Loucy (cell line): ENCODE measurements around the gene MYO1E.

Source experiments
- H2AFZ ChIP-seq: fragments of 200-600 bp; sonication (generic); 2 replicates; pipeline ENCODE4 v1.6.0; 2016; ENCODE audit warnings: antibody characterized with exemption, mild to moderate bottlenecking, low read length, moderate library complexity
- H3F3A ChIP-seq: fragments of 200-600 bp; 2 replicates; pipeline ENCODE4 v1.6.0; 2016; ENCODE audit warnings: antibody characterized with exemption, low read depth, mild to moderate bottlenecking
- H3K27me3 ChIP-seq: fragments of 200-600 bp; sonication (generic); 2 replicates; pipeline ENCODE4 v1.6.1; 2014; ENCODE audit warnings: low read length, mild to moderate bottlenecking; ENCODE audit not compliant: insufficient read depth, poor library complexity, severe bottlenecking
- H3K36me3 ChIP-seq: fragments of 200-600 bp; sonication (generic); 2 replicates; pipeline ENCODE4 v1.6.1; 2016; ENCODE audit warnings: low read length; ENCODE audit not compliant: insufficient read depth
- H3K4me1 ChIP-seq: fragments of 200-600 bp; sonication (generic); 2 replicates; pipeline ENCODE4 v1.5.1; 2014; ENCODE audit warnings: low read length, mild to moderate bottlenecking; ENCODE audit not compliant: insufficient read depth, poor library complexity, severe bottlenecking
- H3K4me2 ChIP-seq: fragments of 200-600 bp; sonication (generic); 2 replicates; pipeline ENCODE4 v1.6.0; 2014; ENCODE audit warnings: antibody characterized with exemption, low read length, low read depth, mild to moderate bottlenecking; ENCODE audit not compliant: poor library complexity, severe bottlenecking
- H3K4me3 ChIP-seq: fragments of 200-600 bp; sonication (generic); 2 replicates; pipeline ENCODE4 v1.5.1; 2014; ENCODE audit warnings: low read length, mild to moderate bottlenecking, mixed read lengths; ENCODE audit not compliant: poor library complexity, severe bottlenecking
- H3K79me2 ChIP-seq: fragments of 200-600 bp; sonication (generic); 2 replicates; pipeline ENCODE4 v1.6.1; 2014; ENCODE audit warnings: low read length; ENCODE audit not compliant: insufficient read depth
- H3K9ac ChIP-seq: fragments of 200-600 bp; sonication (generic); 2 replicates; pipeline ENCODE4 v1.6.0; 2014; ENCODE audit warnings: mild to moderate bottlenecking, low read depth, low read length, moderate library complexity; ENCODE audit not compliant: poor library complexity, severe bottlenecking
- H3K9me2 ChIP-seq: fragments of 200-600 bp; sonication (generic); replicated peaks from 2 replicates; pipeline ENCODE4 v1.6.1; 2016; ENCODE audit warnings: low read depth, low read length, mixed read lengths
- H3K9me3 ChIP-seq: fragments of 200-600 bp; sonication (generic); 2 replicates; pipeline ENCODE4 v1.6.1; 2014; ENCODE audit warnings: mild to moderate bottlenecking, antibody characterized with exemption, low read length, low read depth; ENCODE audit not compliant: insufficient read depth
- H4K20me1 ChIP-seq: fragments of 200-600 bp; sonication (generic); 2 replicates; pipeline ENCODE4 v1.6.0; 2014; ENCODE audit warnings: antibody characterized with exemption, low read length, mild to moderate bottlenecking; ENCODE audit not compliant: insufficient read depth, poor library complexity, severe bottlenecking
- CTCF ChIP-seq: fragments of 200-600 bp; sonication (generic); conservative IDR thresholded peaks from 2 replicates; pipeline ENCODE4 v1.5.1; 2014; ENCODE audit warnings: mild to moderate bottlenecking, antibody characterized with exemption, low read length
- EZH2phosphoT487 ChIP-seq: fragments of 200-600 bp; IDR thresholded peaks from 2 replicates; pipeline ENCODE4 v1.6.1; 2018; ENCODE audit warnings: antibody characterized with exemption, mild to moderate bottlenecking, moderate library complexity, borderline replicate concordance

Gene MYO1E

DNA sequence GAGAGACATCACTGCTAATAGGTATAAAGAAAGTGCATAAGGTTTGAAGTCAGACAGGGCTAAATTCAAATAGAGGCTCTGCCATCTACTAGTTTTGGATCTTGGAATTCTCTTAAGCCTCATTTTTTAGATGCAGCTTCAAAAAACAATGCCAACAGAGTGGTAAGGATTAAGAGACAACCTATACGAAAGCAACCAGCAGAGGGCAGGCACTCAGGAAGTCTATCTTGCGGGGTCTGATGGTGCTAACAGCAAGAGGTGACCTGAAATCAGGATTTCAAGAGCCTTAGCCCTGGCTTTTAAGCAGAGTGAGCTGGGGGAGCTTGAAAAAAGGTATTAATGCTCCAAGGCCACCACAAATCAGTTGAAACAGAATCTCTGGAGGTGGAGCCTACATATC, 125.3 kb downstream of the MYO1E start:
- no peaks in the 10 kb centered on the region for H3K9me3 ChIP-seq
- H2AFZ ChIP-seq = peak overlapping the region; percentile 47; the same call in 1 of the 2 replicates
- TF ChIP-seq CTCF = peak; percentile 76
- no peak for TF ChIP-seq EZH2phosphoT487
- H3K4me2 ChIP-seq = no peak overlapping the region
- H3K4me1 ChIP-seq = no peaks in the 10 kb centered on the region
- H3F3A ChIP-seq = no peaks in the 10 kb centered on the region
- no peaks in the 10 kb centered on the region for H4K20me1 ChIP-seq
- H3K9ac ChIP-seq = no peak overlapping the region
- H3K4me3 ChIP-seq = no peak overlapping the region
- H3K36me3 ChIP-seq = no peaks in the 10 kb centered on the region
- no peaks in the 10 kb centered on the region for H3K9me2 ChIP-seq
- no peaks in the 10 kb centered on the region for H3K27me3 ChIP-seq
- no peaks in the 10 kb centered on the region for H3K79me2 ChIP-seq

DNA sequence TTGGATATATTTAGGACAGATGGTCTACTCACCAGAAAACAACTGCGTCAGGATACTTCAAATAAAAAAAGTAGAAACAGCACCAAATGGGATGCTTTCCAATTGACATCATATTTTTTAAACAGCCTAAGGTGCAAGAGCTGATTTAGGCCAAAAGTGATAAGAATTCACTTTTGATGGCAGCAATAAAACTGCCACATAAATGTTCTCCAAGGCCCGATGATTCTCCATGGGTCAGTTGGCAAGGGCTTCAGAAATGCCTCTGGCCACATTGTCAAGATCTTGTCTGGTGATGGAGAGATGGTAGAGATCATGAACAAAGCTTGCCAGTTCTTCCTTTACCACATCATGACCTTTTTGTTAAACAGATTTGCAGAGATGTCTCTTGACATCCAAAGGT, 127.1 kb downstream of the MYO1E start:
- H3K4me2 ChIP-seq = no peak overlapping the region
- H3K4me3 ChIP-seq = no peak overlapping the region
- TF ChIP-seq CTCF (no peak), EZH2phosphoT487 (no peak)
- no peaks in the 10 kb centered on the region for H3K79me2 ChIP-seq
- no peaks in the 10 kb centered on the region for H3K27me3 ChIP-seq
- no peak overlapping the region for H3K9ac ChIP-seq
- H3K9me2 ChIP-seq = no peaks in the 10 kb centered on the region
- no peaks in the 10 kb centered on the region for H3K36me3 ChIP-seq
- no peaks in the 10 kb centered on the region for H3F3A ChIP-seq
- H3K9me3 ChIP-seq = no peaks in the 10 kb centered on the region
- H4K20me1 ChIP-seq = no peaks in the 10 kb centered on the region
- H2AFZ ChIP-seq = no peak overlapping the region
- H3K4me1 ChIP-seq = no peaks in the 10 kb centered on the region

DNA sequence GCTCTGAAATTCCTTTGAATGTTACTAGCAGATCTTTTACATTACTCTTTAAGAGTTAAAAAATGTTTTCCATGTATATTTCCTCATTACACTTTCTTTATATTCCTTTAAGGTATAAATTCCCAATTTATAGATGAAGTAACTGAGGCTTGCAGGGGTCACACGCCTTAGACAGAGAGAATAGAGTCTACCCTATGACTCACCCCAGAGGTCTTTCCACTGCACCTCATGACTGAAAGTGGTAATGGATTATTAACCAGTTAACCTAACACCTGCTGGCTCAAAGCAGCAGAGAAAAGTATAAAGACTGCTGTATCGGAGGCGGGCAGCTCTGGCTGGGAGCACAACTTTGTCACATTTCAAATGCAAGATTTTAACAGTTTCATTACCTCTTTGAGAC, 128.3 kb downstream of the MYO1E start:
- no peak overlapping the region for H2AFZ ChIP-seq
- no peaks in the 10 kb centered on the region for H3K36me3 ChIP-seq
- H3K9ac ChIP-seq = no peak overlapping the region
- H4K20me1 ChIP-seq = no peaks in the 10 kb centered on the region
- H3K9me3 ChIP-seq = no peaks in the 10 kb centered on the region
- H3K4me2 ChIP-seq = no peak overlapping the region
- H3K79me2 ChIP-seq = no peaks in the 10 kb centered on the region
- TF ChIP-seq CTCF (no peak), EZH2phosphoT487 (no peak)
- H3K27me3 ChIP-seq = no peaks in the 10 kb centered on the region
- H3K4me1 ChIP-seq = no peaks in the 10 kb centered on the region
- H3K9me2 ChIP-seq = no peaks in the 10 kb centered on the region
- H3K4me3 ChIP-seq = no peak overlapping the region
- no peaks in the 10 kb centered on the region for H3F3A ChIP-seq
